ENCODE measurements around the gene CMPK1. TPM values are rescaled to one million over a fixed set of nuclear protein-coding genes. Genes with fewer than 3 reads are reported as not detected.

CMPK1 gene
- total and polyA plus RNA-seq, 2 of the 4 experiments (the other 2 are of a cell fraction) = 23.1 to 31.9 TPM

GRCh38 chr1:47418681-47419325 is 85.2 kb downstream of the CMPK1 start:
- dilution Hi-C loops (cut with HindIII; ENCODE audit: low sequenced_read_pairs, unreplicated experiment) = no loop called here

More at GRCh38 chr1:47418681-47419325, 85.2 kb downstream of the CMPK1 start:
- H2BK20ac ChIP-seq (ENCODE audit: low read depth, low read length) = no peak overlapping the region
- WGBS, 2 experiments (ENCODE audit: extremely low coverage in 2 of 2, insufficient read length in 1 of 2) = 89% methylated on average over 2 of the region's 6 CpGs; no CpG with 5 or more reads in 1 of the 2 experiments
- H4K8ac ChIP-seq (ENCODE audit: low read depth in 2 of 2, low read length in 2 of 2) = no peak overlapping the region
- no peak overlapping the region for H3K4me3 ChIP-seq (ENCODE audit: insufficient read depth, low read depth, low read length)
- no peak overlapping the region for H3K27ac ChIP-seq (ENCODE audit: insufficient read depth, low read length)
- ChIA-PET CTCF (interaction anchor here (1.1 to 1.3 kb wide), 2 partner anchors 30 to 307 kb away, joined by 3 to 6 read pairs; no protein-coding TSS in a partner anchor), POLR2A (ENCODE audit: unreplicated experiment) (no interaction called here)
- no peak overlapping the region for H2BK15ac ChIP-seq (ENCODE audit: low read depth, low read length)
- H3K79me1 ChIP-seq (ENCODE audit: low read depth in 1 of 2, low read length in 2 of 2) = no peaks in the 10 kb centered on the region
- H3K27me3 ChIP-seq (ENCODE audit: control insufficient read depth, insufficient read depth, low read length) = peaks cover 48% of the 10 kb centered on the region
- H3K14ac ChIP-seq (replicated peaks; ENCODE audit: low read depth, low read length) = no peak overlapping the region
- H2AK9ac ChIP-seq (replicated peaks; ENCODE audit: low read depth, low read length, poor library complexity) = no peak overlapping the region
- H3K36me3 ChIP-seq (ENCODE audit: control insufficient read depth, insufficient read depth, low read length) = no peaks in the 10 kb centered on the region
- no peaks in the 10 kb centered on the region for H3K4me1 ChIP-seq (ENCODE audit: control insufficient read depth, insufficient read depth, low read length)
- H4K91ac ChIP-seq (ENCODE audit: insufficient read depth, low read depth, low read length) = no peak overlapping the region
- in situ Hi-C loops (cut with MboI; ENCODE audit: low sequenced_read_pairs) (no loop called here), intact Hi-C loops (cut with micrococcal nuclease) (no loop called here)
- ATAC-seq (ENCODE audit: low read depth) (no peak), DNase-seq (peak; percentile 20)
- H3K4ac ChIP-seq (ENCODE audit: low read depth, low read length) = no peak overlapping the region
- TF ChIP-seq RCOR1 (IDR thresholded peaks at IDR 0.05; ENCODE audit: insufficient replicate concordance, low read length) = no peak
- TF ChIP-seq MXI1 (IDR thresholded peaks at IDR 0.05; ENCODE audit: borderline replicate concordance, low read depth, low read length) = no peak
- no peak for TF ChIP-seq USF2 (IDR thresholded peaks at IDR 0.05; ENCODE audit: low read depth, low read length)
- no peak for TF ChIP-seq CHD1 (IDR thresholded peaks at IDR 0.05; ENCODE audit: low read depth, low read length)
- no peak for TF ChIP-seq ELK1 (IDR thresholded peaks at IDR 0.05; ENCODE audit: borderline replicate concordance, low read depth, low read length)
- no peak for TF ChIP-seq BHLHE40 (IDR thresholded peaks at IDR 0.05; ENCODE audit: low read depth, low read length)
- TF ChIP-seq SMC3 (IDR thresholded peaks at IDR 0.05; ENCODE audit: low read depth, low read length) = no peak
- TF ChIP-seq CEBPB (IDR thresholded peaks at IDR 0.05; ENCODE audit: low read depth, low read length) = no peak
- no peak for TF ChIP-seq NFE2L2 (IDR thresholded peaks at IDR 0.05; ENCODE audit: low read depth, low read length)
- TF ChIP-seq RAD21 (IDR thresholded peaks at IDR 0.05; ENCODE audit: low read length) = no peak
- TF ChIP-seq MAZ (IDR thresholded peaks at IDR 0.05; ENCODE audit: borderline replicate concordance, low read depth, low read length) = no peak
- TF ChIP-seq MAFK (IDR thresholded peaks at IDR 0.05; ENCODE audit: low read depth, low read length) = no peak
- no peak for TF ChIP-seq CTCF (conservative IDR thresholded peaks at IDR 0.05; ENCODE audit: low read depth, low read length)
- no peaks in the 10 kb centered on the region for H3K9me3 ChIP-seq (ENCODE audit: control insufficient read depth, insufficient read depth, low read length)
- no peak overlapping the region for H2BK5ac ChIP-seq (ENCODE audit: low read depth, low read length, poor library complexity, severe bottlenecking)
- no peaks in the 10 kb centered on the region for H3K9me1 ChIP-seq (ENCODE audit: insufficient read depth, low read length)
- H3K18ac ChIP-seq (ENCODE audit: low read depth, low read length) = no peak overlapping the region
- no peak overlapping the region for H2AFZ ChIP-seq (replicated peaks; ENCODE audit: low read length, poor library complexity)
- BruUV-seq (replicated peaks) = no TSS peak
- no peak overlapping the region for H2BK120ac ChIP-seq (ENCODE audit: low read depth, low read length)
- H4K20me1 ChIP-seq (ENCODE audit: insufficient read depth, low read length) = peaks cover 2% of the 10 kb centered on the region; the same call in 1 of the 2 replicates
- no peak overlapping the region for H3K23ac ChIP-seq (ENCODE audit: low read depth, low read length)
- H3K4me2 ChIP-seq (ENCODE audit: low read depth, low read length) = no peak overlapping the region
- H3K56ac ChIP-seq (ENCODE audit: extremely low read depth, insufficient read depth, low read length) = no peak overlapping the region
- H4K5ac ChIP-seq (ENCODE audit: low read depth, low read length) = no peak overlapping the region
- no peak overlapping the region for H2AK5ac ChIP-seq (ENCODE audit: low read depth, low read length)
- H3K9ac ChIP-seq (ENCODE audit: low read depth, low read length) = no peak overlapping the region
